NT2/D1 (cell line): Measurements from ENCODE around the gene PSMC2.
A peak's percentile ranks its signal among the peaks of the same experiment; 100 is the strongest.

ENCODE experiments used
- DNase-seq: peaks from one replicate; pipeline ENCODE4 v3.0.0-alpha.2; 2011; ENCODE audit warnings: low read depth, low spot score
- H3K27me3 ChIP-seq: 2 replicates; pipeline ENCODE4 v1.6.0; 2011; ENCODE audit warnings: mild to moderate bottlenecking; ENCODE audit not compliant: insufficient read length, insufficient read depth
- H3K36me3 ChIP-seq: 2 replicates; pipeline ENCODE4 v1.6.1; 2011; ENCODE audit warnings: mild to moderate bottlenecking, low read length, mixed read lengths; ENCODE audit not compliant: insufficient read depth, insufficient read length
- H3K4me1 ChIP-seq: 2 replicates; pipeline ENCODE4 v1.5.1; 2011; ENCODE audit not compliant: insufficient read depth, insufficient read length
- H3K4me3 ChIP-seq: 2 replicates; pipeline ENCODE4 v1.5.1; 2011; ENCODE audit warnings: low read depth; ENCODE audit not compliant: insufficient read length
- H3K9ac ChIP-seq: 2 replicates; pipeline ENCODE4 v1.6.0; 2011; ENCODE audit warnings: low read depth; ENCODE audit not compliant: insufficient read length
- H3K9me3 ChIP-seq: 2 replicates; pipeline ENCODE4 v1.5.1; 2011; ENCODE audit warnings: mild to moderate bottlenecking, low read length; ENCODE audit not compliant: insufficient read depth
- SUZ12 ChIP-seq: IDR thresholded peaks from 2 replicates; pipeline ENCODE4 v1.6.1; 2011; ENCODE audit not compliant: insufficient read length, insufficient read depth; ENCODE audit errors: extremely low read depth
- YY1 ChIP-seq: IDR thresholded peaks from 2 replicates; pipeline ENCODE4 v1.6.1; 2011; ENCODE audit not compliant: insufficient read length, insufficient read depth
- ZNF274 ChIP-seq: IDR thresholded peaks from 2 replicates; pipeline ENCODE4 v1.6.1; 2011; ENCODE audit warnings: mild to moderate bottlenecking, low read depth, low read length

Gene PSMC2

DNA sequence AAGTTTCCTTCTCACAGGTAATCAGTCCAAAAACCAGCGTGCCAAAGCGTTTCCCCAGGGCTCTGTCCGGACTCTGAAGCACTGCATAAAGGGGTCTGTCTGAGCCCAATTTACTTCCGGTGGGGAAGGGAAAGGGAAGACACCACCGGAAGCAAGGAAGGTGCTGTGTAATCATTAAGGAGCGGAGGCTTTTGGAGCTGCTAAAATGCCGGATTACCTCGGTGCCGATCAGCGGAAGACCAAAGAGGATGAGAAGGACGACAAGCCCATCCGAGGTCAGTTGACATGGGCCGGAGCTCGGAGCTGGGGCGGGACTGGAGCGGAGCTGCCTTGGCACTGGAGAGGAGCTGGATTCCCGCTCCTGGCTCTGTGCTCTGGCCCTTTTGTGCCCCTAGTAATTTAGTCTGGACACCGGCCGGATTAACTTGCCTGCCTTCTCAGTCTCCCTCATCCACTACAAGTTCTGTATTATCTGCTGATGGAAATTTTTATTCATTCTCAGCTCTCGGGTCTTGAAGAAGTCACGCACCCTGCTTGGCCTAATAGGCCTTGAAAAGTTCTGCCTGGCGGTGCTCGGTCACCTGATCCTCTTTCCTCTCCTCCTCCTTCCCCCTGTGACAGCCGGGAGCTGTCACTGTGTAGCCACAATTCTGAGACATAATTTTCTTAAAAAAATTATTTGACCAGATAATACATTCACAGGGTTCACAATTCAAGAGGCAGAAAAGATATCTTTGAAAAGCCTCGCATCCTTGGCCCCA lies at the start of gene PSMC2:
PSMC2 (plus strand) TSS at position 137 of the 761 bp plus-strand sequence; CDS start at position 206, 69 bp downstream.
- peak within 1 kb of the TSS; percentile 98 for H3K9ac ChIP-seq
- TF ChIP-seq YY1: no peak
- no peak for TF ChIP-seq ZNF274
- TF ChIP-seq SUZ12: no peak
- peak; percentile 86 for DNase-seq
- no peaks in the 10 kb centered on the region for H3K9me3 ChIP-seq
- H3K27me3 ChIP-seq: no peaks in the 10 kb centered on the region
- no peaks in the 10 kb centered on the region for H3K4me1 ChIP-seq
- peaks cover 16% of the 10 kb centered on the region for H3K36me3 ChIP-seq
- H3K4me3 ChIP-seq: peak within 1 kb of the TSS; percentile 91

DNA sequence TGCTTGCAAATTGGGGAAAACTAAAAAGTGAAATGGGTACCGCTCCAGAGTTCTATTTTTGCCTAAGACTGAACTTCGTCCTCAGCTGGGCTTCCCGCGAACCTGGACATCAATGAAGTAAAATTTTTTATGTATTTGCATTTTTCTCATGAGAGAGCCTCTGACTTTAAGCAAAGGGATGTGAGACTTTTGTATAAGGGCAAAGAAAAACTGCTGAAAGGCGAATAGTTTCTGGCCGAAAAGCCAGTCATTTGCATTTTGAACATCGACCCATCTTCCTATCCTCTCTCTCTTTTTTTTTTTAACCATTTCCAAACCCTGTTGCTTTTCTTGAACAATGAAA lies 49.6 kb upstream of the PSMC2 start:
- H3K4me1 ChIP-seq: no peaks in the 10 kb centered on the region
- no peaks in the 10 kb centered on the region for H3K9me3 ChIP-seq
- H3K36me3 ChIP-seq: peaks cover 39% of the 10 kb centered on the region
- H3K4me3 ChIP-seq: peak overlapping the region; percentile 87
- no peaks in the 10 kb centered on the region for H3K27me3 ChIP-seq
- DNase-seq: no peak
- no peak for TF ChIP-seq YY1
- TF ChIP-seq SUZ12: no peak
- no peak for TF ChIP-seq ZNF274
- H3K9ac ChIP-seq: peak overlapping the region; percentile 93

DNA sequence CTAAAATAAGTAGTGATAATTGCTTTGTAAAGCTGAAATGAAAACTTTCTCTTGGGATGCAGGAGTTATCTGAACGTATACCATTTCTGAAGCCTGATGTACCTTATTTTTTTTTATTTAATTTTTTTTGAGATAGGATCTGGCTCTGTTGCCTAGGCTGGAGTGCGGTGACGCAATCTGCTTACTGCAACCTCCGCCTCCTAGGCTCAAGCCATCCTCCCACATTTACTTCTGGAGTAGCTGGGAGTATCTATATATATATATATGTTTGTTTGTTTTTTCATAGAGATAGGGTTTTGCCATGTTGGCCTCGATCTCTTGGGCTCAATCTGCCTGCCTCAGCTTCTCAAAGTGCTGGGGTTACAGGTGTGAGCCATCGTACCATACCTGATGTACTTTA lies 47.8 kb upstream of the PSMC2 start:
- Histone ChIP-seq H3K4me3 (no peak overlapping the region), H3K36me3 (peaks cover 54% of the 10 kb centered on the region), H3K27me3 (no peaks in the 10 kb centered on the region), H3K4me1 (no peaks in the 10 kb centered on the region), H3K9me3 (no peaks in the 10 kb centered on the region), H3K9ac (no peak overlapping the region)
- DNase-seq: no peak
- TF ChIP-seq SUZ12: no peak
- no peak for TF ChIP-seq ZNF274
- TF ChIP-seq YY1: no peak

DNA sequence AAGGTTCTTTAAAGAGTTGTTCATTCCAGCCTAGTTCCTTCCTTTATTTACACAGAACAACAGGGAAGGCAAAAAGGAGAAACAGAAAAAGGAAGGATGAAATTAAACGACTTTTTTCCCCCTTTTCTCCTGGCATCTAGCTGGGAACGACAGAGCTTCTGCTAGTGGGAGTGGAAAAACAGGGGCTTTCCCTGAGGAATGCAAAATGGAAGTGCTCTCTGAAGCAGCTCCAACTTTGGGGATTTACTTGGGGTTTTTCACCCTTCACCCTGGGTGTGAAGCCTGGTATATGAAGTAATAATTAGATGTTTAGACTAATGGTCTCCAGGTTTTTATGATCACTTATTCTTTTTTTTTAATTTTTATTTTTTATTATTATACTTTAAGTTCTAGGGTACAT lies 46.0 kb upstream of the PSMC2 start:
- no peak for DNase-seq
- Histone ChIP-seq H3K4me3 (no peak overlapping the region), H3K36me3 (peaks cover 68% of the 10 kb centered on the region), H3K9ac (no peak overlapping the region), H3K9me3 (no peaks in the 10 kb centered on the region), H3K27me3 (no peaks in the 10 kb centered on the region), H3K4me1 (no peaks in the 10 kb centered on the region)
- TF ChIP-seq SUZ12: no peak
- TF ChIP-seq YY1: no peak
- TF ChIP-seq ZNF274: no peak

DNA sequence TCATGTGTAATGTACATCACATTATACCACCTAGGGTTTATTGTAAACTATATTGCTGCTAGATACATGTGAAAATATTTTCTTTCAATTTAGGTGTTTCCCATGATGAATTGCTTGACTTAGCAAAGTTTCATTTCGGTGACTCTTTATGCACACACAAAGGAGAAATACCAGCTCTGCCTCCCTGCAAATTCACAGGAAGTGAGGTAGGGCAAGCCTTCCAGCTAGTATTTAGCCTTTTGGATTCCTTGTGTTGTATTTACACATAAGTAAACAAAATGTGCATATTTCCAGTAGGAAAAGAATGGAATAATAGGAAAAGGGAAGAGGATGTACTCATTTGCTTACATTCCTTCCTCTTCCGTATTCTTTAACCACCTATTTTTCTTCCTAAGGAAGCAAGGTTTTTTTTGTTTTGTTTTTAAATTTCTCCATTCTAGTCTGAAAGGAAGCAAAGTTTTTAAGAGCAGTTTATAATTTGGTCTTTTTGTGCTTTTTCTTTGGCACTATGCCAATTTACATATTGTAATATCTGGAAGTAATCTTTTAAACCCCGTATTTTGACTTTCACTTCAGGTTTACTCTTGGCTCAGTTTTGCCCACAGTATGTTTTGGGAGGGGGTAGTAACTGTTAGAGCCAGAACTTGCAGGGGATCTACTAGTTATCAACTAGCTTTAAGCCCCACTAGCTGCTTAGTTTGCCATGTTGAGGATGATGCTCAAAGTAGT lies 39.8 kb upstream of the PSMC2 start:
- H3K9ac ChIP-seq: no peak overlapping the region
- H3K4me1 ChIP-seq: no peaks in the 10 kb centered on the region
- H3K36me3 ChIP-seq: peaks cover 83% of the 10 kb centered on the region
- TF ChIP-seq YY1 (no peak), SUZ12 (no peak), ZNF274 (no peak)
- no peaks in the 10 kb centered on the region for H3K9me3 ChIP-seq
- H3K27me3 ChIP-seq: no peaks in the 10 kb centered on the region
- H3K4me3 ChIP-seq: no peak overlapping the region
- no peak for DNase-seq

DNA sequence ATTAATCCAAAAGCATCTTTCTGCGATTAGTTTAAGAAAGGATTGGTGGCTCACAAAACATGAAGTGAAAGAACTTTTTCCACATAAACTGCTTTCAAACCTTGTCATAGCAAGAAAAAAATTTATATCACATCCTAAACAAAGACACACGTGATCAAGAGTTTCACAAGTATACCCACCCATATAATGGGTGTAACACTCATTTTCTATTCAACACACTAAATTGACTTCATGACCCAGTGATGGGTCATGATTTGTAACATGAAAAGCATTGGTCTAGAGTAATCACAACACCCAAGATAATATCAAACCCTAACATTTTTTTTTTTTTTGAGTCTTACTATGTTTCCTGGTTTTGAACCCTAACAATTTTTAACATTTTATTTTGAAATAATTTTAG lies 32.6 kb upstream of the PSMC2 start:
- H3K9ac ChIP-seq: no peak overlapping the region
- no peaks in the 10 kb centered on the region for H3K9me3 ChIP-seq
- TF ChIP-seq SUZ12 (no peak), YY1 (no peak), ZNF274 (no peak)
- no peak for DNase-seq
- peaks cover 83% of the 10 kb centered on the region for H3K36me3 ChIP-seq
- H3K4me3 ChIP-seq: no peak overlapping the region
- H3K27me3 ChIP-seq: no peaks in the 10 kb centered on the region
- no peaks in the 10 kb centered on the region for H3K4me1 ChIP-seq

DNA sequence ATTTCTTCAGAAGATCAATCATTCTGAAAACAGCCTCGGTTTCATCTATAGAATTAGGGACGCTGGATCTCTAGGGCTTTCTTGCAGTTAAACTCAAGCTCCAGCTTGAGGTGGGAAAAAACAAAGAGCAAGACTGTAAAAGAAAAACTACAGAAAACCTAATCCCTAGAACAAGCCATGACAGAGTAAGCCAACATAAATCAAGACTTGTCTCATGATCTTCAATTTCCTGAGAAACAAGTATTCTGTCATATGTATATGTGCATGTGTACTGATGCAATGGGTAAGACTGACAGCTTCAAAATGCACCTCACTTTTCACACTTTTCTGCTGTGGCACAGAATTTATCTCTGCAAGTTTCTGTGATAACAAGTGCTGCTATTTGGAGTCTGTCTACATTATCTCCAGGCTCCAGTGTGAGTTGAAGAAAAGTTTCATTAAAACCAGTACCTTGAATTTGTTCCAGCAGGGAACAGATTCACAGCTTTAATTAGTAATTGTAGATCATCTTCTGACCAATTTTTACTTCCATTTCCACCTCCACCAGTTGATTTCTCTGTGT lies 31.0 kb upstream of the PSMC2 start:
- H3K4me3 ChIP-seq: no peak overlapping the region
- peaks cover 79% of the 10 kb centered on the region for H3K36me3 ChIP-seq
- H3K4me1 ChIP-seq: no peaks in the 10 kb centered on the region
- DNase-seq: no peak
- H3K9me3 ChIP-seq: no peaks in the 10 kb centered on the region
- H3K9ac ChIP-seq: no peak overlapping the region
- H3K27me3 ChIP-seq: no peaks in the 10 kb centered on the region
- TF ChIP-seq SUZ12 (no peak), ZNF274 (no peak), YY1 (no peak)
